Activated T-cell treated with anti-CD3 and anti-CD28 coated beads, Interleukin-2, amount 50 U/mL, for 48 hours (primary cell): Measurements from ENCODE around the gene ACTN4.

Source experiments
- DNase-seq, 2 experiments: peaks; one replicate each; pipeline ENCODE4 v3.0.0-alpha.2; 2020

ACTN4 gene

GRCh38 chr19:38774181-38774950, 126.9 kb downstream of the ACTN4 start:
- no peak for DNase-seq

DNA sequence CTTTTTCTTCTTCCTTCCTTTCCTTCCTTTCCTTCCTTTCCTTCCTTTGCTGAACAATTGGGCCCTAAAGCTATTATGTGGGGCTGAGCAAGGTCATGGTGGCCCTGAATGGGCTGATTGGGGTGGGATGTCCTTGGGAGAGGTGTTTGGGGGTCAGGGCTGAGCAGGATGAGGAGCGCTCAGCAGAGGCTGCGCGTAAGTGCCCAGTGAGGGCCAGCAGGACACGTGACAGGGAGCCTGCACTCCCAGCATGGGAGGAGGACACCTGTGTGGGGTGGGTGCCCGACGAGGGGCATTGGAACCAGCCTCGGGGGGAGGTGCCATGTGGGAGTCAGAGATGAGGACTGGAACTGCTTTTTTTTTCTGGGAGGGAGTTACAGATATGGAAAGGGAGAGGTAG, 131.3 kb downstream of the ACTN4 start:
- no peak for DNase-seq

- no peak for DNase-seq
These were observed 133.0 kb downstream of the ACTN4 start for GRCh38 chr19:38780443-38780842.

DNA sequence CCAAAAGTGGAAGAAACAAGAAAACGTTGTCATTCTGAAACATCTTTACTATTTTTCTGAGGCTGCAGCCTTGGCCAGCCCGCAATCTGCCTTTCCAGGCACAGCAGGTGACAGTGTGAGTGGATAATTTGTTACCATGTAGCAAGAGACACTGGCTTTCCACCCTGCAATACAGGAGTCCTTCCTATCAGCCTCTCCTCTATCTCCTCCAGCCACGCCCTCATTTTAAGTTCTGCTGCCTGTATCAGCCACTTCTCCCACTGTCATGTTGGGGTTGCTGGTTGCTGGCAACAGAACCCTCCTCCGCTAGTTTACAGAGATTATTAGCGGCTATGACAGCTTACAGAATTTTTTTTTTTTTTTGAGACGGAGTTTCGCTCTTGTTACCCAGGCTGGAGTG, 133.6 kb downstream of the ACTN4 start:
- DNase-seq, result no peak
